ENCODE results near the gene EHMT1.
"Not testable (repeated sequence)": the region's sequence is repeated elsewhere in the genome, so short reads cannot be mapped to it uniquely, and the experiment has no call there.

- not testable (repeated sequence) for TF ChIP-seq CTCF (IDR thresholded peaks at IDR 0.05 in 4 of 5, conservative IDR thresholded peaks at IDR 0.05 in 1 of 5); POLR2A (IDR thresholded peaks at IDR 0.05)
Observed at GRCh38 chr9:137723356-137723755, 104.6 kb downstream of the EHMT1 start.
